DMS114 treated with DMSO at 0.1 percent for 48 hours (cell line): Measurements from ENCODE around the gene EPS8.
"Not testable (repeated sequence)": the region's sequence is repeated elsewhere in the genome, so short reads cannot be mapped to it uniquely, and the experiment has no call there.

Source experiments
- DNase-seq: peaks from one replicate; lab custom pipeline; 2025; ENCODE audit not compliant: unreplicated experiment; lab: John Stamatoyannopoulos, UW

EPS8 gene

GRCh38 chr12:15762162-15762561 lies 27.0 kb downstream of the EPS8 start:
- DNase-seq = not testable (repeated sequence)

- no peak for DNase-seq
Measured at GRCh38 chr12:15757553-15758255, 31.5 kb downstream of the EPS8 start.

GRCh38 chr12:15756822-15757221 lies 32.4 kb downstream of the EPS8 start:
- no peak for DNase-seq

- no peak for DNase-seq
Measured at GRCh38 chr12:15754233-15754632, 35.0 kb downstream of the EPS8 start.

GRCh38 chr12:15752785-15753184 lies 36.4 kb downstream of the EPS8 start:
- DNase-seq = no peak

- DNase-seq = no peak
Measured at GRCh38 chr12:15751741-15752140, 37.4 kb downstream of the EPS8 start.

- no peak for DNase-seq
Measured at GRCh38 chr12:15749937-15750336, 39.3 kb downstream of the EPS8 start.

- DNase-seq = not testable (repeated sequence)
Measured at GRCh38 chr12:15741870-15742269, 47.3 kb downstream of the EPS8 start.

GRCh38 chr12:15741082-15741481 lies 48.1 kb downstream of the EPS8 start:
- no peak for DNase-seq

- DNase-seq = not testable (repeated sequence)
Measured at GRCh38 chr12:15740389-15740788, 48.8 kb downstream of the EPS8 start.

- no peak for DNase-seq
Measured at GRCh38 chr12:15738438-15739015, 50.7 kb downstream of the EPS8 start.

- no peak for DNase-seq
Measured at GRCh38 chr12:15735837-15736615, 53.2 kb downstream of the EPS8 start.

GRCh38 chr12:15733136-15733535 lies 56.1 kb downstream of the EPS8 start:
- no peak for DNase-seq

- no peak for DNase-seq
Measured at GRCh38 chr12:15732341-15733061, 56.7 kb downstream of the EPS8 start.

- DNase-seq = no peak
Measured at GRCh38 chr12:15731940-15732339, 57.2 kb downstream of the EPS8 start.

- DNase-seq = no peak
Measured at GRCh38 chr12:15729097-15729496, 60.1 kb downstream of the EPS8 start.

- no peak for DNase-seq
Measured at GRCh38 chr12:15728118-15728598, 61.0 kb downstream of the EPS8 start.

- DNase-seq = no peak
Measured at GRCh38 chr12:15726878-15727150, 62.4 kb downstream of the EPS8 start.

GRCh38 chr12:15726027-15726877 lies 62.9 kb downstream of the EPS8 start:
- DNase-seq = no peak

GRCh38 chr12:15722951-15723350 lies 66.2 kb downstream of the EPS8 start:
- no peak for DNase-seq
